Measurements from ENCODE around the gene FAM50B. TPM values are rescaled to one million over a fixed set of nuclear protein-coding genes. Genes with fewer than 3 reads are reported as not detected.

The FAM50B gene
- total and polyA plus RNA-seq, 2 of the 13 experiments (the other 11 are each of a cell fraction or from before 2014, with no cell fraction given): 0.05 TPM; not detected in 1

GRCh38 chr6:3825851-3826581 lies 23.2 kb upstream of the FAM50B start (continued):
- TF ChIP-seq ZNF335 (CRISPR knock-in tag; IDR thresholded peaks at IDR 0.05): 0 out of 2 replicates have a peak, but pooled peaks have one; percentile 17
- TF ChIP-seq ATM (IDR thresholded peaks at IDR 0.05; ENCODE audit: borderline replicate concordance): no peak
- TF ChIP-seq EP300 (IDR thresholded peaks at IDR 0.05; ENCODE audit: low read depth in 2 of 2, low read length in 2 of 2): no peak
- no peak for TF ChIP-seq EP300 (CRISPR knock-in tag; IDR thresholded peaks at IDR 0.05; ENCODE audit: borderline replicate concordance)
- TF ChIP-seq ARID3A (IDR thresholded peaks at IDR 0.05; ENCODE audit: low read depth, low read length): peak; percentile 53
- no peak for TF ChIP-seq ZFP90 (CRISPR knock-in tag; IDR thresholded peaks at IDR 0.05; ENCODE audit: borderline replicate concordance)
- TF ChIP-seq HBP1 (CRISPR knock-in tag; IDR thresholded peaks at IDR 0.05; ENCODE audit: low read depth): peak; percentile 46; the same call in 1 of the 2 replicates
- no peak for TF ChIP-seq FUBP1 (CRISPR knock-in tag; IDR thresholded peaks at IDR 0.05; ENCODE audit: borderline replicate concordance)
- TF ChIP-seq GPN1 (CRISPR knock-in tag; IDR thresholded peaks at IDR 0.05; ENCODE audit: borderline replicate concordance): no peak
- no peak for TF ChIP-seq SMAD1 (CRISPR knock-in tag; IDR thresholded peaks at IDR 0.05; ENCODE audit: borderline replicate concordance, low read depth)
- TF ChIP-seq PITX1 (CRISPR knock-in tag; IDR thresholded peaks at IDR 0.05): no peak
- TF ChIP-seq AFF4 (CRISPR knock-in tag; IDR thresholded peaks at IDR 0.05): no peak
- TF ChIP-seq ZNF446 (CRISPR knock-in tag; IDR thresholded peaks at IDR 0.05): no peak
- TF ChIP-seq ZNF781 (CRISPR knock-in tag; IDR thresholded peaks at IDR 0.05; ENCODE audit: borderline replicate concordance, not compliant biosample characterization): no peak
- peak; percentile 6; the same call in 1 of the 2 replicates for TF ChIP-seq GATAD2A (CRISPR knock-in tag; IDR thresholded peaks at IDR 0.05)
- TF ChIP-seq NFE2L2 (IDR thresholded peaks at IDR 0.05; ENCODE audit: low read length): no peak
- no peak for TF ChIP-seq PPARG (CRISPR knock-in tag; conservative IDR thresholded peaks at IDR 0.05)
- TF ChIP-seq ZNF75D (CRISPR knock-in tag; IDR thresholded peaks at IDR 0.05; ENCODE audit: borderline replicate concordance): no peak
- peak; percentile 7; the same call in 1 of the 2 replicates for TF ChIP-seq KAT7 (CRISPR knock-in tag; IDR thresholded peaks at IDR 0.05; ENCODE audit: borderline replicate concordance)
- no peak for TF ChIP-seq ZNF564 (CRISPR knock-in tag; IDR thresholded peaks at IDR 0.05)
- no peak for TF ChIP-seq MLLT10 (CRISPR knock-in tag; IDR thresholded peaks at IDR 0.05)
- no peak for TF ChIP-seq ZFP41 (CRISPR knock-in tag; IDR thresholded peaks at IDR 0.05; ENCODE audit: borderline replicate concordance)

Measured in HepG2 (cell line).